ENCODE results near the gene CDH23. TPM values are rescaled to one million over a fixed set of nuclear protein-coding genes. Genes with fewer than 3 reads are reported as not detected.

The CDH23 gene
- total and polyA plus RNA-seq, 2 donors (not counting 1 experiment from before 2014, with no cell fraction given) = 0.37 to 0.89 TPM

- H3K27ac ChIP-seq (ENCODE audit: low read length in 2 of 2) = no peak overlapping the region
- no peaks in the 10 kb centered on the region for H4K20me1 ChIP-seq (ENCODE audit: control insufficient read depth, insufficient read depth, low read length, poor library complexity, severe bottlenecking)
- TF ChIP-seq EZH2 (IDR thresholded peaks at IDR 0.05; ENCODE audit: borderline replicate concordance, insufficient read depth, low read depth, low read length, poor library complexity, severe bottlenecking) = no peak
- no peak for TF ChIP-seq CTCF (IDR thresholded peaks at IDR 0.05)
- no peak overlapping the region for H3K4me2 ChIP-seq (replicated peaks; ENCODE audit: low read depth, low read length, poor library complexity, severe bottlenecking)
- no peak overlapping the region for H3K4me3 ChIP-seq (ENCODE audit: control extremely low read depth in 1 of 5, extremely low read depth in 1 of 5, insufficient read depth in 1 of 5, low read depth in 2 of 5, low read length in 4 of 5)
- Mint-ChIP-seq H3K27ac (no peak overlapping the region), H3K9me3 (ENCODE audit: insufficient read depth) (no peaks in the 10 kb centered on the region), H3K4me3 (no peak overlapping the region), H3K27me3 (no peaks in the 10 kb centered on the region), H3K4me1 (no peaks in the 10 kb centered on the region)
- H3K9ac ChIP-seq (ENCODE audit: low read length) = no peak overlapping the region
- H3K9me3 ChIP-seq (ENCODE audit: control extremely low read depth in 1 of 3, control insufficient read depth in 2 of 3, insufficient read depth in 1 of 3, low read length in 2 of 3) = no peaks in the 10 kb centered on the region
- ATAC-seq (ENCODE audit: low read depth) = no peak
- ChIA-PET CTCF (no interaction called here), POLR2A (no interaction called here)
- DNase-seq = no peak
- H3K4me1 ChIP-seq (ENCODE audit: control insufficient read depth in 2 of 2, insufficient read depth in 2 of 2, low read length in 2 of 2) = no peaks in the 10 kb centered on the region
- H3K27me3 ChIP-seq (replicated peaks in 1 of 4; ENCODE audit: control extremely low read depth in 1 of 4, control insufficient read depth in 3 of 4, insufficient read depth in 4 of 4, low read length in 3 of 4) = no peaks in the 10 kb centered on the region
- no peak overlapping the region for H2AFZ ChIP-seq (ENCODE audit: insufficient read depth, low read depth, low read length, poor library complexity, severe bottlenecking)
- intact Hi-C loops (cut with micrococcal nuclease) = no loop called here
- 90% methylated on average over 7 of the region's 7 CpGs for WGBS (ENCODE audit: insufficient coverage)
- H3K79me2 ChIP-seq (ENCODE audit: control insufficient read depth, insufficient read depth, low read length) = no peaks in the 10 kb centered on the region
- H3K36me3 ChIP-seq (replicated peaks in 1 of 2; ENCODE audit: control extremely low read depth in 1 of 2, control insufficient read depth in 1 of 2, extremely low read depth in 1 of 2, insufficient read depth in 2 of 2, low read length in 1 of 2) = no peaks in the 10 kb centered on the region
Observed at GRCh38 chr10:71537681-71538080, 141.0 kb downstream of the CDH23 start.

GRCh38 chr10:71538608-71539260 is 142.0 kb downstream of the CDH23 start:
- H3K27ac ChIP-seq (ENCODE audit: low read length in 2 of 2) = no peak overlapping the region
- H2AFZ ChIP-seq (ENCODE audit: insufficient read depth, low read depth, low read length, poor library complexity, severe bottlenecking) = no peak overlapping the region
- intact Hi-C loops (cut with micrococcal nuclease) = no loop called here
- peaks cover 2% of the 10 kb centered on the region for H3K4me1 Mint-ChIP-seq
- H3K4me3 Mint-ChIP-seq = no peak overlapping the region
- no peaks in the 10 kb centered on the region for H3K9me3 Mint-ChIP-seq (ENCODE audit: insufficient read depth)
- TF ChIP-seq EZH2 (IDR thresholded peaks at IDR 0.05; ENCODE audit: borderline replicate concordance, insufficient read depth, low read depth, low read length, poor library complexity, severe bottlenecking) (no peak), CTCF (IDR thresholded peaks at IDR 0.05) (no peak)
- H3K27ac Mint-ChIP-seq = no peak overlapping the region
- ChIA-PET CTCF (no interaction called here), POLR2A (no interaction called here)
- no peak overlapping the region for H3K9ac ChIP-seq (ENCODE audit: low read length)
- no peaks in the 10 kb centered on the region for H3K9me3 ChIP-seq (ENCODE audit: control extremely low read depth in 1 of 3, control insufficient read depth in 2 of 3, insufficient read depth in 1 of 3, low read length in 2 of 3)
- H3K27me3 Mint-ChIP-seq = no peaks in the 10 kb centered on the region
- no peaks in the 10 kb centered on the region for H3K79me2 ChIP-seq (ENCODE audit: control insufficient read depth, insufficient read depth, low read length)
- no peak for DNase-seq
- no peaks in the 10 kb centered on the region for H4K20me1 ChIP-seq (ENCODE audit: control insufficient read depth, insufficient read depth, low read length, poor library complexity, severe bottlenecking)
- H3K4me2 ChIP-seq (replicated peaks; ENCODE audit: low read depth, low read length, poor library complexity, severe bottlenecking) = no peak overlapping the region
- ATAC-seq (ENCODE audit: low read depth) = no peak
- peaks cover 0 to 5% of the 10 kb centered on the region in 2 donors for H3K4me1 ChIP-seq (ENCODE audit: control insufficient read depth in 2 of 2, insufficient read depth in 2 of 2, low read length in 2 of 2)
- no peaks in the 10 kb centered on the region for H3K27me3 ChIP-seq (replicated peaks in 1 of 4; ENCODE audit: control extremely low read depth in 1 of 4, control insufficient read depth in 3 of 4, insufficient read depth in 4 of 4, low read length in 3 of 4)
- no peaks in the 10 kb centered on the region for H3K36me3 ChIP-seq (replicated peaks in 1 of 2; ENCODE audit: control extremely low read depth in 1 of 2, control insufficient read depth in 1 of 2, extremely low read depth in 1 of 2, insufficient read depth in 2 of 2, low read length in 1 of 2)
- H3K4me3 ChIP-seq (ENCODE audit: control extremely low read depth in 1 of 5, extremely low read depth in 1 of 5, insufficient read depth in 1 of 5, low read depth in 2 of 5, low read length in 4 of 5) = no peak overlapping the region
- 85% methylated on average over 4 of the region's 9 CpGs for WGBS (ENCODE audit: insufficient coverage)
